C4-2B (cell line): ENCODE results near the gene ATP2B2.

ENCODE experiments used
- CTCF ChIP-seq: fragments of 450-650 bp; conservative IDR thresholded peaks from 2 replicates; pipeline ENCODE4 v1.5.1; 2017; ENCODE audit warnings: mild to moderate bottlenecking
- ZFX ChIP-seq: fragments of 450-650 bp; IDR thresholded peaks from 2 replicates; pipeline ENCODE4 v1.6.1; 2017

- TF ChIP-seq CTCF (peak; percentile 60), ZFX (no peak)
These were observed 170.9 kb downstream of the ATP2B2 start for GRCh38 chr3:10334459-10334858.
